Measurements from ENCODE around the gene ZNF777. TPM values are rescaled to one million over a fixed set of nuclear protein-coding genes. Genes with fewer than 3 reads are reported as not detected.

ZNF777 gene
- total and polyA plus RNA-seq, 2 donors from 2014 or later, result 8.2 to 12.9 TPM

- Histone ChIP-seq H3K9ac (ENCODE audit: low read length in 3 of 3) (no peak overlapping the region), H3K4me1 (ENCODE audit: control insufficient read depth in 2 of 3, insufficient read depth in 2 of 3, low read depth in 1 of 3, low read length in 3 of 3) (no peaks in the 10 kb centered on the region), H3K4me3 (ENCODE audit: low read length in 3 of 3) (no peak overlapping the region), H3K9me3 (ENCODE audit: control insufficient read depth in 2 of 3, insufficient read depth in 1 of 3, low read length in 3 of 3) (no peaks in the 10 kb centered on the region), H3K27ac (ENCODE audit: low read depth in 2 of 2, low read length in 2 of 2) (no peak overlapping the region), H3K36me3 (ENCODE audit: control insufficient read depth in 2 of 3, insufficient read depth in 3 of 3, low read length in 3 of 3) (peaks cover 0 to 11% (median 3%) of the 10 kb centered on the region in 3 donors), H3K27me3 (ENCODE audit: control insufficient read depth, insufficient read depth, low read length) (no peaks in the 10 kb centered on the region)
- intact Hi-C loops (cut with DNase I), result no loop called here
- no peak for DNase-seq
- no peak for FAIRE-seq
- TF ChIP-seq CTCF (IDR thresholded peaks at IDR 0.05; ENCODE audit: borderline replicate concordance, extremely low read depth, insufficient read depth), result no peak
Measured at GRCh38 chr7:149436358-149436757, 24.5 kb downstream of the ZNF777 start.

- H3K9me3 ChIP-seq (ENCODE audit: control insufficient read depth in 2 of 3, insufficient read depth in 1 of 3, low read length in 3 of 3), result no peaks in the 10 kb centered on the region
- H3K4me1 ChIP-seq (ENCODE audit: control insufficient read depth in 2 of 3, insufficient read depth in 2 of 3, low read depth in 1 of 3, low read length in 3 of 3), result no peaks in the 10 kb centered on the region
- no peak overlapping the region for H3K4me3 ChIP-seq (ENCODE audit: low read length in 3 of 3)
- H3K36me3 ChIP-seq (ENCODE audit: control insufficient read depth in 2 of 3, insufficient read depth in 3 of 3, low read length in 3 of 3), result peaks cover 0 to 9% (median 3%) of the 10 kb centered on the region in 3 donors
- H3K27me3 ChIP-seq (ENCODE audit: control insufficient read depth, insufficient read depth, low read length), result no peaks in the 10 kb centered on the region
- no peak for DNase-seq
- intact Hi-C loops (cut with DNase I), result no loop called here
- no peak for TF ChIP-seq CTCF (IDR thresholded peaks at IDR 0.05; ENCODE audit: borderline replicate concordance, extremely low read depth, insufficient read depth)
- no peak overlapping the region for H3K9ac ChIP-seq (ENCODE audit: low read length in 3 of 3)
- no peak for FAIRE-seq
- no peak overlapping the region for H3K27ac ChIP-seq (ENCODE audit: low read depth in 2 of 2, low read length in 2 of 2)
Measured at GRCh38 chr7:149433124-149433523, 27.7 kb downstream of the ZNF777 start.

GRCh38 chr7:149432121-149432691, 28.7 kb downstream of the ZNF777 start:
- FAIRE-seq, result no peak
- DNase-seq, result no peak
- H3K36me3 ChIP-seq (ENCODE audit: control insufficient read depth in 2 of 3, insufficient read depth in 3 of 3, low read length in 3 of 3), result peaks cover 0 to 9% (median 3%) of the 10 kb centered on the region in 3 donors
- intact Hi-C loops (cut with DNase I), result no loop called here
- H3K27me3 ChIP-seq (ENCODE audit: control insufficient read depth, insufficient read depth, low read length), result no peaks in the 10 kb centered on the region
- H3K9ac ChIP-seq (ENCODE audit: low read length in 3 of 3), result no peak overlapping the region
- H3K4me3 ChIP-seq (ENCODE audit: low read length in 3 of 3), result no peak overlapping the region
- no peaks in the 10 kb centered on the region for H3K4me1 ChIP-seq (ENCODE audit: control insufficient read depth in 2 of 3, insufficient read depth in 2 of 3, low read depth in 1 of 3, low read length in 3 of 3)
- TF ChIP-seq CTCF (IDR thresholded peaks at IDR 0.05; ENCODE audit: borderline replicate concordance, extremely low read depth, insufficient read depth), result no peak
- H3K27ac ChIP-seq (ENCODE audit: low read depth in 2 of 2, low read length in 2 of 2), result no peak overlapping the region
- H3K9me3 ChIP-seq (ENCODE audit: control insufficient read depth in 2 of 3, insufficient read depth in 1 of 3, low read length in 3 of 3), result no peaks in the 10 kb centered on the region

Measured in kidney (tissue), 14 donors.